DND-41 (cell line): Measurements from ENCODE around the gene ARF4.

Source experiments
- CTCF ChIP-seq: IDR thresholded peaks from 2 replicates; pipeline ENCODE4 v1.5.1; 2012; ENCODE audit warnings: borderline replicate concordance, low read length, moderate library complexity, mild to moderate bottlenecking; ENCODE audit not compliant: poor library complexity, severe bottlenecking; ENCODE audit errors: extremely low read depth
- EZH2 ChIP-seq: IDR thresholded peaks from 3 replicates; pipeline ENCODE4 v1.6.1; 2012; ENCODE audit warnings: borderline replicate concordance, low read depth, mild to moderate bottlenecking, moderate library complexity, low read length, inconsistent platforms; ENCODE audit not compliant: severe bottlenecking

DNA sequence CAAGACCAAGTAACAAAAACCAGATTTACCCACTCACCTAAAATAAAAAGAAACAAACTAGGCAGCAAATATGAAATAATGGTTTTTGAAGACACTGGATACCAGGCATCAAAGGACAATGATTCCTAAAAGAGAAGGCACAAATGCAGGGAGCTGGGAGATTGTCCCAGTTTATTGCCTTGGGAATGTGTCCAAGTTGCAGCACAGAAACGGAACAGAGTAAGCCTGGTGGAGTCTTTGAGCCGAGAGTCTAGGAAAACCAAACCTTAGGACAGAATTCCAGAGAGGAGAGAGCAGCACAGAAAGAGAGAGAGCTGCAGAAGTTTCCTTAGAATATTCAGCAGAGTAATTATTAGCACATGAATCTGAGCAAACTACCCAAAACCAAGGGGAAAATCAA lies 7.8 kb upstream of the ARF4 start:
- no peak for TF ChIP-seq CTCF
- TF ChIP-seq EZH2, result no peak
